Measurements from ENCODE around the gene SOX1.

The SOX1 gene

DNA sequence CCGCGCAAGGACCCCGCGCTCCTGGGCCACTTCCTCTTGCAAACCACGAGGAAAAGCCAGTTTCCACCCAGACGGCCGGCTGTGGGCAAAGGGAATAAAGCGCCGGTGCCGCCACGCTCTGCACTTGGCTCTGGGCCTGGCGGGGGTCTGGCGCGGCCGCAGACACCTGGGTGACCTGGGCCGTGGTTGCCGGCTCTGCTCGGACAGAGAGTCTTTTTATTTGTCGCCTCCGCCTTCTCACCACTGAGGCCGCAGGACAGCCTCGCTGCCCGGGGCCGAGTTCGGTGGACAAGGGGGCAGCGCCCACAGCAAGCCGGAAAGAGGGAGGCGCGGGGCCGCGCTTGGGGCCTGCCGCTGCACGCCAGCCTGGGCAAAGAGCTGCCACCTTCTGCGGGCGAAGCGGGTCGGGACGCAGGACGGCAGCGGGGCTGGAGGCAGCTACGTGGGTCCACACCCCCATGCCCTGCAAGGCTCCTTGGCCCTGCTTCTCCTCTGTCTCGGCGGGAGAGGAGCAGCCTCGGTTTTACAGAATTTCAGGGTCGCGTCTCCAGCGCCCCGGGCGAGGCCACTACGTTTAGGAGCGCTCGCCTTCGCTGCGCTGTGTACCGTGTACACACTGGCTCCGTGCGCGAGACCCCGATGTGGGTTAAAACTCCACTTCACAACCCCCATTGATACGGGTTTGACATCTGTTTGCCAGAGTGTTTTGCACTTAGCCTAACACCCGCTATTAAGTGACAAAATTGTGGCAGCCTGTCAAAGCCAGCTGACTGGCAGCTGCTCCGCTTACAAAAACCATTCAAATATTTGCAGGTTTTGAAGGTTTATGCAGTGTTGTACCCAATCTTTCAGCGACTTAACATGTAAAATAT, 13.0 kb upstream of the SOX1 start:
- H3K4me1 ChIP-seq (ENCODE audit: control insufficient read depth, insufficient read depth, low read length, unreplicated experiment): no peaks in the 10 kb centered on the region
- H3K27me3 ChIP-seq (ENCODE audit: insufficient read depth, low read length): peaks cover 69% of the 10 kb centered on the region
- H3K27ac ChIP-seq (ENCODE audit: low read depth, low read length): no peak overlapping the region
- no peak overlapping the region for H3K4me3 ChIP-seq (ENCODE audit: low read depth, low read length)
- H3K79me2 ChIP-seq (ENCODE audit: control insufficient read depth, insufficient read depth, low read length, unreplicated experiment): no peaks in the 10 kb centered on the region
- H3K36me3 ChIP-seq (ENCODE audit: insufficient read depth, low read length): no peaks in the 10 kb centered on the region
- H2AFZ ChIP-seq (ENCODE audit: low read length, unreplicated experiment): no peak overlapping the region

DNA sequence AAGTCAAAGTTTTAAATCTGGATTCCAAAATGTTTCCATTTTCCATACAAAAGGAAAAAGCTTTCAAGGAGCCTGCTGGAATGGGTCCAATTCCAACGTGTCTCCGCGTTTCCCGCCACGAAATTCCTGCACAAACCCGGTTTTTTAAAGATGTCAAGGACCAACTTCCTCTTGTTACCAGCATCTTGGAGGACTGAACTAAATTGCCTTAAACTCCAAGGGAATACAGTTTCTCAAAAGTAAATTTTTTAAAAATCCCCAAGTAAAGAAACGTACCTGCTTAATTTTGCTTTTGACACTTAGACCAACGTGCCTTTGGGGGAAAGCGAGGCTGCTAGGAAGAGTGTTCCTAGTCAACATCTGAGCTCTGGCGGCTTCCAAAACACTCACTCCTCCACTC, 12.3 kb upstream of the SOX1 start:
- Histone ChIP-seq H3K27me3 (ENCODE audit: insufficient read depth, low read length) (peaks cover 75% of the 10 kb centered on the region), H3K4me3 (ENCODE audit: low read depth, low read length) (no peak overlapping the region), H3K27ac (ENCODE audit: low read depth, low read length) (no peak overlapping the region), H3K4me1 (ENCODE audit: control insufficient read depth, insufficient read depth, low read length, unreplicated experiment) (no peaks in the 10 kb centered on the region), H3K36me3 (ENCODE audit: insufficient read depth, low read length) (no peaks in the 10 kb centered on the region), H2AFZ (ENCODE audit: low read length, unreplicated experiment) (no peak overlapping the region), H3K79me2 (ENCODE audit: control insufficient read depth, insufficient read depth, low read length, unreplicated experiment) (no peaks in the 10 kb centered on the region)

- Histone ChIP-seq H2AFZ (ENCODE audit: low read length, unreplicated experiment) (no peak overlapping the region), H3K4me3 (ENCODE audit: low read depth, low read length) (no peak overlapping the region), H3K27me3 (ENCODE audit: insufficient read depth, low read length) (peaks cover 82% of the 10 kb centered on the region)
These were observed 11.7 kb upstream of the SOX1 start for GRCh38 chr13:112055036-112055914.

DNA sequence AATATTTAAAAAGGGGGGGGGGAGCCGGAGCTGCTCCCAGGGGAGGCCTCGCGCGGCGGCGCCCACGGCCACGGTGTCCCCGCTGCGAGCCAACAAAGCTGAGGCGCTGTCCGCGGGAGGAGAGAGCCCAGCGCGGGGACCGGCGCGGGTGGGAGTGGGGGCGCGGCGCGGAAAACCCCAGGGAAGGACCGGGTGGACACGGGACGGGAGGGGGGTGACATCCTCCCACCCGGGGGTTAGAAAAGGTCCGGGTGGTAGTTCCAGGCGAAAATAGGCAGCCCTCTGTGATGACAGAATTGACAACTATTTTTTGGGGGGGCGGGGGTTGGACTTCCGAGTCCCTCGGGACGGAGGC, 11.1 kb upstream of the SOX1 start:
- Histone ChIP-seq H2AFZ (ENCODE audit: low read length, unreplicated experiment) (no peak overlapping the region), H3K27ac (ENCODE audit: low read depth, low read length) (no peak overlapping the region), H3K4me3 (ENCODE audit: low read depth, low read length) (no peak overlapping the region), H3K27me3 (ENCODE audit: insufficient read depth, low read length) (peaks cover 88% of the 10 kb centered on the region), H3K79me2 (ENCODE audit: control insufficient read depth, insufficient read depth, low read length, unreplicated experiment) (no peaks in the 10 kb centered on the region), H3K36me3 (ENCODE audit: insufficient read depth, low read length) (no peaks in the 10 kb centered on the region), H3K4me1 (ENCODE audit: control insufficient read depth, insufficient read depth, low read length, unreplicated experiment) (no peaks in the 10 kb centered on the region)

More at GRCh38 chr13:112055036-112055914, 11.7 kb upstream of the SOX1 start:
- Histone ChIP-seq H3K36me3 (ENCODE audit: insufficient read depth, low read length) (no peaks in the 10 kb centered on the region), H3K27ac (ENCODE audit: low read depth, low read length) (no peak overlapping the region), H3K4me1 (ENCODE audit: control insufficient read depth, insufficient read depth, low read length, unreplicated experiment) (no peaks in the 10 kb centered on the region), H3K79me2 (ENCODE audit: control insufficient read depth, insufficient read depth, low read length, unreplicated experiment) (no peaks in the 10 kb centered on the region)

GRCh38 chr13:112056284-112056727, 10.6 kb upstream of the SOX1 start:
- H2AFZ ChIP-seq (ENCODE audit: low read length, unreplicated experiment): no peak overlapping the region
- no peak overlapping the region for H3K4me3 ChIP-seq (ENCODE audit: low read depth, low read length)

DNA sequence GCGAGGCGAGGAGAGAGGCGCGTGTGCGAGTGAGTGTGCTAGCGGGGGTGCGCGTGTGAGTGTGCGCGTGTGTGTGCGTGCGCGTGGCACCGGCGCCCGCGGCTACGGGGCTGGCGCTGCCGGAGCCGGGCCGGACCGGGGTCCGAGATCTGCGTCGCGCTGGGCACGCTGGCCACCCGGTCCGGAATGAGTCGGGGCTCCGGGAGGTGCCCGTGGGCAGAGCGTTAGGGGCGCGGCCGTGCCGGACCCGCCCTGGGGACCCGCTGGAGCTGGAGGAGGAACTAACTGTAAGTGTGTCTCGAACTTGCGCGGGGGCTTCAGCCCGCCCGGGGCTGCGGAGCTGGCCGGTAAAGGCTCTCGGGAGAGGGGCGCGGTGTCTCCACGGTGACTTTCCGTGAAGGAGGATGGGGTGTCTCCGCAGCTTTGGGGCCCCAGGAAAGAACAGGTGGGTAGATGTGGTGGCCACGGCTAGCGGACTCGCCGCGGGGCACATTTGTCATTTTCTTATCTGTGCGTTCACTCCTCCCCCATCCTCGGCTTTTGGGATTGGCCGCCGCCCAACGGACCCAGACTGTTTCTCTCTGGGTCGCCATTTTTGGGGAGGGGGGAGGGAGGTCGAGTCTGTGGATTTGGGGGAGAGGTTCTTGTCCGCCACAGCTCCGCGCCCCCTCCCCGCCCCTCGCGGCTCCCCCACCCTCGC, 10.1 kb upstream of the SOX1 start:
- Histone ChIP-seq H3K4me3 (ENCODE audit: low read depth, low read length) (no peak overlapping the region), H2AFZ (ENCODE audit: low read length, unreplicated experiment) (no peak overlapping the region), H3K27me3 (ENCODE audit: insufficient read depth, low read length) (peaks cover 98% of the 10 kb centered on the region), H3K36me3 (ENCODE audit: insufficient read depth, low read length) (no peaks in the 10 kb centered on the region), H3K4me1 (ENCODE audit: control insufficient read depth, insufficient read depth, low read length, unreplicated experiment) (no peaks in the 10 kb centered on the region), H3K79me2 (ENCODE audit: control insufficient read depth, insufficient read depth, low read length, unreplicated experiment) (no peaks in the 10 kb centered on the region), H3K27ac (ENCODE audit: low read depth, low read length) (no peak overlapping the region)

More at GRCh38 chr13:112056284-112056727, 10.6 kb upstream of the SOX1 start:
- no peaks in the 10 kb centered on the region for H3K79me2 ChIP-seq (ENCODE audit: control insufficient read depth, insufficient read depth, low read length, unreplicated experiment)
- peaks cover 92% of the 10 kb centered on the region for H3K27me3 ChIP-seq (ENCODE audit: insufficient read depth, low read length)
- no peaks in the 10 kb centered on the region for H3K4me1 ChIP-seq (ENCODE audit: control insufficient read depth, insufficient read depth, low read length, unreplicated experiment)
- no peak overlapping the region for H3K27ac ChIP-seq (ENCODE audit: low read depth, low read length)
- no peaks in the 10 kb centered on the region for H3K36me3 ChIP-seq (ENCODE audit: insufficient read depth, low read length)

DNA sequence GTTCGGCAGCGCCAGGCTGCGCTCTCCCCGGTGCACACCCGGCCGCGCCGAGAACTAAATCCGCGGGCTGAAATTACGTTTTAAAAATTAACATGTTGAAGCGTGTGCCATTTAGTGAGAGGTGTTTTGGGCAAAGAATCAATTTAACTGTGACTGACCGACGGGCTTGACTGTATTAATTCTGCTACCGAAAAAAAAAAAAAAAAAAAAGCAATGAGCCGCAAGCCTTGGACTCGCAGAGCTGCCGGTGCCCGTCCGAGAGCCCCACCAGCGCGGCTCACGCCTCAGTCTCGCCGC, 9.6 kb upstream of the SOX1 start:
- peaks cover 99% of the 10 kb centered on the region for H3K27me3 ChIP-seq (ENCODE audit: insufficient read depth, low read length)
- H3K4me3 ChIP-seq (ENCODE audit: low read depth, low read length): no peak overlapping the region

GRCh38 chr13:112057736-112058518, 9.0 kb upstream of the SOX1 start:
- Histone ChIP-seq H3K27ac (ENCODE audit: low read depth, low read length) (no peak overlapping the region), H2AFZ (ENCODE audit: low read length, unreplicated experiment) (no peak overlapping the region), H3K36me3 (ENCODE audit: insufficient read depth, low read length) (no peaks in the 10 kb centered on the region), H3K4me3 (ENCODE audit: low read depth, low read length) (no peak overlapping the region), H3K27me3 (ENCODE audit: insufficient read depth, low read length) (peaks cover 100% of the 10 kb centered on the region), H3K4me1 (ENCODE audit: control insufficient read depth, insufficient read depth, low read length, unreplicated experiment) (no peaks in the 10 kb centered on the region), H3K79me2 (ENCODE audit: control insufficient read depth, insufficient read depth, low read length, unreplicated experiment) (no peaks in the 10 kb centered on the region)

More for the DNA sequence above, 9.6 kb upstream of the SOX1 start:
- Histone ChIP-seq H3K4me1 (ENCODE audit: control insufficient read depth, insufficient read depth, low read length, unreplicated experiment) (no peaks in the 10 kb centered on the region), H3K27ac (ENCODE audit: low read depth, low read length) (no peak overlapping the region), H3K36me3 (ENCODE audit: insufficient read depth, low read length) (no peaks in the 10 kb centered on the region), H2AFZ (ENCODE audit: low read length, unreplicated experiment) (no peak overlapping the region), H3K79me2 (ENCODE audit: control insufficient read depth, insufficient read depth, low read length, unreplicated experiment) (no peaks in the 10 kb centered on the region)

- Histone ChIP-seq H3K27me3 (ENCODE audit: insufficient read depth, low read length) (peaks cover 100% of the 10 kb centered on the region), H3K79me2 (ENCODE audit: control insufficient read depth, insufficient read depth, low read length, unreplicated experiment) (no peaks in the 10 kb centered on the region), H2AFZ (ENCODE audit: low read length, unreplicated experiment) (no peak overlapping the region), H3K27ac (ENCODE audit: low read depth, low read length) (no peak overlapping the region), H3K4me3 (ENCODE audit: low read depth, low read length) (no peak overlapping the region), H3K36me3 (ENCODE audit: insufficient read depth, low read length) (no peaks in the 10 kb centered on the region), H3K4me1 (ENCODE audit: control insufficient read depth, insufficient read depth, low read length, unreplicated experiment) (no peaks in the 10 kb centered on the region)
These were observed 8.5 kb upstream of the SOX1 start for GRCh38 chr13:112058519-112058873.

- no peak overlapping the region for H3K27ac ChIP-seq (ENCODE audit: low read depth, low read length)
- H3K4me1 ChIP-seq (ENCODE audit: control insufficient read depth, insufficient read depth, low read length, unreplicated experiment): no peaks in the 10 kb centered on the region
- H2AFZ ChIP-seq (ENCODE audit: low read length, unreplicated experiment): no peak overlapping the region
- no peaks in the 10 kb centered on the region for H3K36me3 ChIP-seq (ENCODE audit: insufficient read depth, low read length)
- no peaks in the 10 kb centered on the region for H3K79me2 ChIP-seq (ENCODE audit: control insufficient read depth, insufficient read depth, low read length, unreplicated experiment)
- H3K4me3 ChIP-seq (ENCODE audit: low read depth, low read length): no peak overlapping the region
- peaks cover 100% of the 10 kb centered on the region for H3K27me3 ChIP-seq (ENCODE audit: insufficient read depth, low read length)
These were observed 8.0 kb upstream of the SOX1 start for GRCh38 chr13:112058941-112059340.

All from ACC112 (cell line).